Medulla oblongata (tissue), 1 donor: ENCODE data around the gene STK11.

ENCODE experiments used
- DNase-seq: peaks from one replicate; pipeline ENCODE4 v3.0.0-alpha.2; 2015; ENCODE audit errors: extremely low spot score

Gene STK11

DNA sequence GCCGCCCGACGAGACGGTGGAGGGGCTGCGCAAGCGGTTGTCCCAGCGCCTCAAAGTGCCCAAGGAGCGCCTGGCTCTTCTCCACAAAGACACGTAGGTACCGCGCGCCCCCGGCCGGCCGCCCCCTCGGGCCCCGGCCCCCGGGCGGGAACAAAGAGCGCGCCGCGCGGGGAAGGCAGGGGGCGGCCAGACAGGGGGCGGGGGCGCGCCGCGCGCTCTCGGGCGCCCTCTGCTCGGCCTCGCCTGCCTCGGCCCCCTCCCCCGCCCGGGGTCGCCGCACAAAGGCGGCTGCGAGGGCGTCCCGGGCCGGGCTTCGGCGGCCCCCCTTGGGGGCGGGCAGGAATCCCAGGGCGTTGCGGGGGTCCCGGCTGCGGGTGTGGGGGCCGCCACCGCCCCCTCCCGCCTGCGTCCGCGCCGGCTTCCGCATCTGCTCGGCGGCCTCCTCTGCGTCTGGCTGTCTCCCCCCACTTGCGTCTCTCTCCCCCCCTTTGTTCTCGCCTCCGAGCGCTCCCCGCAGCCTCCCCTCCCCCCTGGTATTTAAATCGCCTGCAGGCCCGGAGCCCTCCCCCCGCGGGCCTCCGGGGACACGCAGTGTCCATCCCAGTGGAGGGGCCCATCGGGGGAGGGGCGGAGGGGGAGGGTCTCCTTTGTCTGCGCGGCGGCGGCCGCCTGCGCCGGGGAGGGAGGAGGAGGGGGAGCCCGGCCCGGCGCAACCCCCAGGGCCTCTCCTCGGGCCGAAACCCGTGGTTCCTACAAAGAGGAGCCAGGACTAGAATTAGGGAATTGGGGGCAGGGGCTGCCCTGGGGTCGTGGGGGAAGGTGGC is 45.1 kb downstream of the STK11 start:
- peak; percentile 71 for DNase-seq

DNA sequence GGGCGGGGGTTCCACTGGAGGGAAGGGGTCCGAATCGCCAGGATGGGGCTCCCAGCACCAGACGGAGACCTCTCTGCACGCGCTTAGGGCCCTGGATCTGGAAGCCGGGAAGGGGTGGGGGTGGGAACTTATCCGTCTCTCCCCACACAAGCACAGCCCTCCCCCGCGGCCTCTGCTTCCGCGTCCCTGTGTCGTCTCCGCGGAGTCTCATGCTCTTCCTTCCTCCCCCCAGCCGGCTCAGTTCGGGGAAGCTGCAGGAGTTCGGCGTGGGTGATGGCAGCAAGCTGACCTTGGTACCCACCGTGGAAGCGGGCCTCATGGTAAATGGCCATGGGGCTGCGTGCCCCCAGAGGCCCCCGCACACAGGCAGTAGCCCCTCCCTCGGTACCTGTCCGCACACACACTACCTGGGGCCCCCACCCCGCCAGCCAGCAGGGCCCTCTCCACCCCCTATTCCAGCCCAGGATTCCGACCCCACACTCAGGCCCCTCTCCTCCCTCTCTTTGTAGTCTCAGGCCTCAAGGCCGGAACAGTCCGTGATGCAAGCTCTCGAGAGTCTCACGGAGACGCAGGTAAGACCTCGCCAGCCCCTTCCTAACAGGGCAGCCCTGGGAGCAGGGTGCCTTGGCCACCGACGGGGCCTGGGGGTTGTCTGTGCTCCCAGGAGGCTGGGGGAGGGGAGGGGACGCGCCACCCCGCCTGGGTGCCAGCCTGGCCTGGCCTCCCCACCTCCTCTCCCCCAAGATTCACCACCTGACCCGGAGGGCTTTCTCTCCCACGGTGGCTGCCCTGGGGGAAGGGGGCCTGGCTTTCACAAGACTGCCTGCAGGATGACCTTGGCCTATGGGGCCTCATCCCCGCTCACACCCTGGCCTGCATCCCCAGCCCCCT is 46.0 kb downstream of the STK11 start:
- peak; percentile 79 for DNase-seq

DNA sequence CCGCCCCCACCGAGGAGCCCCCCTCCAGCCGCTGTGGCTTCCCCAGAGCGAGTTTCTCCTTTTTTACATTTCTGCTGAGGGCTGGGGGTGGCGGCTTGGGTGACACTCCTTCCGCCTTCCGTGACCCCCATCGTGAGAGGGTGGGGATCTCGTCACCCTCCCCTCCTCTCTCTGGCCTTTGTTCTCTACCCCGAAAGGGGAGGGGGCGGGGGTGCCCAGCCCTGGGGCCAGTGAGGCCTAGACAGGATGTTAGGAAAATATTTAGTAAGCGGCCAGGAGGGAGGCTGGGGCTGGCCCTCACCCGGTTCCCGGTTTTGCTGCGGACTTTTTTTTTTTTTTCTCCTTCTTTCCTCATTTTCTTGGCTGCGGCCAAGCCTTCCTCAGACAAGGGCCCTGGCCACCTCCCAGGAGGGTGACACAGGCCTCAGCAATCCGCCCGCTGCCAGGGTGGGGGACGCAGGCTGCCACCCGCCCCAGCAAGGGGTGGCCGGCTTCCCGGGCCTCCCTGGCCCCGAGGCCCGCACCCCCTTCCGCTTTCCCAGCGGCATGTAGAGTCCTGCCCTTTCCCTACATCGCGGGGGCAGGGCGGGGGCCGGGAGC is 46.7 kb downstream of the STK11 start:
- DNase-seq: peak; percentile 90

DNA sequence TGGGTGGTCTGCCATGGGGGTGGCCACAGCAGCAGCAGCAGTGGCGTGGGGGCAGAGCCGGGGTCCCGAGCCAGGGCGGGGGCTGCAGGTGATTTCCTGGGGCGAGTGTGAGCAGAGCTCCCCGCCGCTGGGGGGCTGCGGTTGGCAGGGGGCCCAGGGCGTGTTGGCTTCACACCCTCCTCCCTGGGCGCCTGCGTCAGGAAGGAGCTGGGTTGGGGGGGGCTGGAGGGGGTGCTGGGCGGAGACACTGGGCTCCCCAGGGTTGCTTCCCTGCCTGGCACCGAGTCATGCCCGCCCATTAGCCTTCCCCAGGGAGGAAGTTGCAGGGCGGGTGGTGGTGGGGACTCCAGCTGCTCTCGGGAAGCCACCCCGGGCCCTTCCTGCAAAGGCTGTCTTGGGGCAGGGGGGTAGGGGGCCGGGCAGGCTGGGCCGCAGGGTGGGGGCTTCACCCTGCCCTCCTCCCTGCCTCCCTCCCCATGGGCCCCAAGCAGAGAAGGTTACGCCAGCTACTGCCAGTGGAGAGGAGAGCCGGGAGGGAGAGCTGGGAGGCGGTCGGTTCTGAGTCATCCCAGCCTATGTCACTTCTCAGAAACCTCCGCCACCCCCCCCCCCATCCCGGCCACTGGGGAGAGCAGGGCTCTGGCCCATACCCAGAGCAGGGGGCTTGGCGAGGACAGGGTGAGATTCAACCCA is 47.4 kb downstream of the STK11 start:
- peak; percentile 95 for DNase-seq

DNA sequence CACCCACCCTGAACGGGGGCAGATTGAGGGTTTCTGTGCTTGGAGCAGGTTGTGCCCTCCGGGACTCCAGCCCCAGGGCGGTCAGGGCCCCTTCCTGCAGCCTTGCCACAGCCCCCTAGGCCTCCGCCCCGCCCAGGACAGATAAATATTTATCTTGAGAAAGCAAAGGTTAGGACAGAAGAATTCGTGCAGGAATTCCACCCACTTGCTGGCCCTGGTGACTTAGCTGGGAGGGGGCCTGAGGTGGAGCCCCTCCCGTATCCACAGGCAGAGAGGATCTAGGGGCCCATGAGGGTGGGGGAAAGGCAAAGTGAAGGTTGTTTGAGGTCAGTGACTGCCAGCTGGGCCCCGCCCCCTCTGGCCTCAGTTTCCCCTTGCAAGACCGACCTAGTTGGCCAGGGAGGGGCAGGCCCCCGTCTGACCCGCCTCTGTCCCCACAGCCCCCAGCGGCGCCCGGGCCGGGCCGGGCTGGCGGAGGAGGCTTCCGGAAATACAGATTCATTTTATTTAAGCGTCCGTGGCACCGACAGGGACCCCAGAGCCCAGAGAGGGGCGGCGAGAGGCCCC is 48.0 kb downstream of the STK11 start:
- DNase-seq: no peak

DNA sequence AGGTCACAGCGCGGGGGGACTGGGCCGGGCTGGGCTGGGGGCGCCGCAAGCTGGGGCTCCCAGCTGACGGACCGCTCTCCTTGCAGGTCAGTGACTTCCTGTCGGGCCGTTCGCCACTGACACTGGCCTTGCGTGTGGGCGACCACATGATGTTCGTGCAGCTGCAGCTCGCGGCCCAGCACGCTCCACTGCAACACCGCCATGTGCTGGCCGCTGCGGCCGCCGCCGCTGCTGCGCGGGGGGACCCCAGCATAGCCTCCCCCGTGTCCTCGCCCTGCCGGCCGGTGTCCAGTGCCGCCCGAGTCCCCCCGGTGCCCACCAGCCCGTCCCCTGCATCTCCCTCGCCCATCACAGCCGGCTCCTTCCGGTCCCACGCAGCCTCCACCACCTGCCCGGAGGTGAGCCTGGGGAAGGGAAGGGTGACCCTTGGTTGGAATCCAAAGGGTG is 48.5 kb downstream of the STK11 start:
- DNase-seq: no peak

DNA sequence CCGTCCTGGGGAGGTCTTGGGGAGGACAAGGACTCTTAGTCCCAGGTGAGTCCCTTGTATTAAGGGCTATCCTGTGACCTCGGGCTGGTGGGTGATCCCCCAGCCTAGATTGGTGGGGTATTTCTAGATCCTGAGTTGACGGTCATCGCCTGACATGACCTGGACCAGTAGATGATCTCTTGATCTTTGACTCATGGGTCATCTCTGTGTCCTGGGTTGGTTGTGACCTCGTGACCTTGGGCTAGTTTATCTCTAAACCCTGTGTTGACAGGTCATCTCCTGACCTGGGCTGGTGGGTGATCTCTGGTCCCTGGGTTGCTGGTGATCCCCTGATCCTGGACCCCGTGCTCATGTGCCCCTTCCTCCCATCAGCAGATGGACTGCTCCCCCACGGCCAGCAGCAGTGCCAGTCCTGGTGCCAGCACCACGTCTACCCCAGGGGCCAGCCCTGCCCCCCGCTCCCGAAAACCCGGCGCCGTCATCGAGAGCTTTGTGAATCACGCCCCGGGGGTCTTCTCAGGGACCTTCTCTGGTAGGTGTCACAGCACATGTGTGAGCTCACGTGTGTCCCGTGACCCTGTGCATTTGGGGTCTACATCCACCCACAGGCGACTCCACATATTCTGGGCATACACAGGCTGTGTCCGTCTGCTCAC is 49.1 kb downstream of the STK11 start:
- DNase-seq: no peak

DNA sequence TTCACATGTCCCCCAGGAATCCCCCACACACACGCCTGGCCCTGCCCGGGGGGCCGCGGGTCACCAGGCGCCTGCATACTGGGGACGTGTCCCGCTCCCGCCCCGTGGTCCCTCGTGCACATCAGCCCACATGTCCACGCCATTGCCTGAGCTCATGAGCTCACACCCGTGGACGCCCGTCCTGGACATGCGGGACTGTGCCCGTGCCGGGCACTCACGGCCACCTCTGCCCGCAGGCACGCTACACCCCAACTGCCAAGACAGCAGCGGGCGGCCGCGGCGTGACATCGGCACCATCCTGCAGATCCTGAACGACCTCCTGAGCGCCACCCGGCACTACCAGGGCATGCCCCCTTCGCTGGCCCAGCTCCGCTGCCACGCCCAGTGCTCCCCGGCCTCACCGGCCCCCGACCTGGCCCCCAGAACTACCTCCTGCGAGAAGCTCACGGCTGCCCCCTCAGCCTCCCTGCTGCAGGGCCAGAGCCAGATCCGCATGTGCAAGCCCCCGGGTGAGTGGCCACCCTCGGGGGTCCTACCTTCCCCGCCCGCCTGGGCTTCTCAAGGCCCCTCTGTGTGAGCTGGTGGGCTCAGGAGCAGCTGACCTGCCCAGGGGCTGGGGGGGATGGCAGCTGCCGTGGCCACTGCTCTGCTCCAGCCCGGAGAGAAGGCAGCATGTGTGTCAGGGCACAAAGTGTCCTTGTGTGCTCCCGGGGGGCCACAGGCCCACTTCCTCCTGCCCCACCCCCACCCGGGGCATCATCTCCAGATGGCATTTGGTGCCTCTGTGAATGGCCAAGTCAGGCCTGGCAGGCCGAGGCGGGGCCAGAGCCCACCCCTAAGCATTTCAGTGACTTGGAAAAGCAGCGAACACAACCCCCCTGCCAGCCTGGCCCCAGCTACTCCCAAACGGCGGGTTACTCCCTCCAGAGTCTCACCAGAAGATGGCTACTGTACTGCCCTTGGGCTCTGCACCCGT is 49.9 kb downstream of the STK11 start:
- peak; percentile 78 for DNase-seq

DNA sequence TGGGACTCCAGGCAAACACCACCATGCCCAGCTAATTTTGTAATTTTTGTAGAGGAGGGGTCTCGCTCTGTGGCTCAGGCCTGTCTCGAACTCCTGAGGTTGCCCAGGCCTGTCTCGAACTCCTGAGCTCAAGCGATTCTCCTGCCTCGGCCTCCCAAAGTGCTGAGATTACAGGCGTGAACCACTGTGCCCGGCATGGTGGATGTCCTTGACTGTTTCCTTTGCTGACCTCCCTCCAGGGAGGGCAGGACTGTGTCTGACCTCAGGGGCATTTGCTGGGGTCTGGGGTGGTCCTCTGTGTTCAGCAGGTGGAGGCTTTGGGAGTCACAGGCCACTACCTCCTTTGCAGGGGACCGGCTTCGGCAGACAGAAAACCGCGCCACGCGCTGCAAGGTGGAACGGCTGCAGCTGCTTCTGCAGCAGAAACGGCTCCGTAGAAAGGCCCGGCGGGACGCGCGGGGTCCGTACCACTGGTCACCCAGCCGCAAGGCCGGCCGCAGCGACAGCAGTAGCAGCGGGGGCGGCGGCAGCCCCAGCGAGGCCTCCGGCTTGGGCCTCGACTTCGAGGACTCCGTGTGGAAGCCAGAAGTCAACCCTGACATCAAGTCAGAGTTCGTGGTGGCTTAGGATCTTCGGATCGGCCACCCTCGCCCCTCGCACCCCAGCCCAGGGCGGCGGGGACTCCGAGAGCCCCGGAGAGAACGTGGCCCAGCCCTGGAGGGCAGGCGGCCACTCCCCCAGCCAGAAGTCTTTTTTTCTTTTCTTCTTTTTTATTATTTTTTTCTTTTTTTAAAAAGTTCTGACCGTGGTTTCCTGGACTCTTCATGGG is 51.3 kb downstream of the STK11 start:
- DNase-seq: no peak

DNA sequence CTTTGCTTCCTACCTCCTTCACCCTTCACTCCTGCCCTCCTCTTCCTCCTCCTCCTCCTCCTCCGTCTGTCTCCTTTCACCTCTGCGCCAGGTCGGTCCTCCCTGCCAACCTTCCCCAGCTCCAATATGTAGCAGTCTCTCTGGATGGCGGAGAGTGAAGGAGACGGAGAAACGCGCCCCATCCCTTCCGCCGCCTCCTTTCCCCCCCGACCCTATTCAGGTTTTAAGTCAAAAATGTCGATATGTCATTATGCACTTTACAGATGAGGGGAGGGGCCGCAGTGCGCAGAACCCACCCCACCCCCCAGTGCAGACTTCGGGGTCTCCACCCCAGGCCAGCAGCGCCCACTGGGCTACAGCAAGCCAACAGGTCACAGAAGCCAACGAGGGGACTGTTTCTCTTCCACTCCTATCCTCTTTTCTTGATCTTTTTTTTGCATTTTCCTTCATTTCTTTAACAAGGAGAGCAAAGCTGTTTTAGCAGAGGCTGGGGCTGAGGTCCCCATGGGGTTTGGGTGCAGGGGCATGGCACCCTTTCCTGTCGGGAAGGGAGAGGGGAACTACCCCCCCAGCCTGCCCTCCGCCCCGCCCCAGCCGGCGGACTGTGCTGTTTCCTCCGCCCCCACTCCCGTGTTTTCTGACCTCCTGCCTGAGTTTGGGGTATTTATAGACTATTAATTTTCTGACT is 52.0 kb downstream of the STK11 start:
- DNase-seq: no peak

DNA sequence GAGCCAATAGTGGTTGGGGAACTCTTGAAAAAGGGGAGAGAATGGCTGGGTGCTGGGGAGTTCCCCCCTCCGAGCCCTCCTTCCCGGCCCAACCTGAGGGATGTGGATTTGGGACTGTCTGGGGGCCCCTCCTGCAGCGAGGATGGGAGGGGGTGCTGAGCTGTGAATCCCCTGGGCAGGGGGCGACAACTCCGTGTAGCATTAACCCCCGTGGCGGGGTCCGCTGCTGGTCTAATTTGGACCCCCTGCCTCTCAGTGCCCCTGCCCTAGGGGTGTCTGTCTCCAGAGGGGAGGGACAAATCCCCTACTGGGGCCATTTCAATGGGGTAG is 52.5 kb downstream of the STK11 start:
- DNase-seq: no peak

DNA sequence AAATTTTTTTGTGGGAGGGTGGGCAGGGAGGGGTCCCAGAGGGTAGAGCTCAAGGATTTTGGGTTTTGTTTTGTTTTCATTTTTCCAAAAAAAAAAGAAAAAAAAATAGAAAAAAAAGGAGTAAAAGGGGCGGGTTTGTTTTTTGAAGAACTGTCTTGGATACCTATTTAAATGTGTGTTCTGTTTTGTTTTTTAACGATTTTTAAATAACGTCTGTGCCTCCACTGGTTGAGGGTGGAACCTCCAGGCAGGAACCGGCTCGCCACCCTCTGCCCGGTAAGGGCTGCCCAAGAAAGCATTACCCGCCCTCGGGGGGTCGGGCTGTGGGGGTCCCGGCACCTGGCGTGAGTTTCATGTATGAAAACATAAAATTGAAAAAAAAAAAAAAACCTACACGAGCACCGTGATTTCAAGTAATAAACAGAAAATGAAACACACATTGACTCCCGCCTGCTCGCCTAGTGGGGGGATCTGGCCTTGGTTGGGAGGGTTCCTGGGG is 53.2 kb downstream of the STK11 start:
- no peak for DNase-seq

DNA sequence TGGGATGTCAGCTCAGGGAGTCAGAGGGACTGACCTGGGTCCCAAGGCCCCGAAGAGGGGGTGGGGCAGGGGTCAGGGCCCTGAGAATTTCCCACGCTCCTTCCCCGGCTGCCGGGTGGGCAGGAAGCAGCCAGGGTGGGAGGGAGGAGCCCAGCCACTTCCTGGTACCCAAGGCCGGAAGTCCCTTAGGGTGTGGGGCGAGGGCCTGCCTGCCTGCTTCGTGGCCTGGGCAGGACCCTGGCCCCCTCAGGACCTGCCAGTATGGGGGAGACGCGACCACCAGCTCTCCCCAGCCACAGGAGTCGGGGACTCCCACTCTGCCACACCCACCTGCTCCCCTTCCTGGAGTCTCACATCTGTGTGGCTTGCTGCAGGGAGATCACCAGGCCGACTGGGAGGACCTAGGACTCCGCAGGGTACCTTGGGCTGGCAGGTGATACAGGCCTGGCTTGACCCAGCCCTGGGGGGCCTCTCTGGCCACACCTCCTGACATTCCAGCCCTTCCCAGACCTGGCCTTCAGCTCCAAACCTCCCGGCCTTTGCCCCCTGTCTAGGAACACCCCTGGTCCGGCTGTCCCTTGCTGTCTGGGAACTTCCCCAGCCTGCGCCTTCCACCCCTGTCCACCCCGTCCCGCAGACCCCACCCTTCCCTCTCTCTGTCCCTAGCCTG is 53.8 kb downstream of the STK11 start:
- no peak for DNase-seq

DNA sequence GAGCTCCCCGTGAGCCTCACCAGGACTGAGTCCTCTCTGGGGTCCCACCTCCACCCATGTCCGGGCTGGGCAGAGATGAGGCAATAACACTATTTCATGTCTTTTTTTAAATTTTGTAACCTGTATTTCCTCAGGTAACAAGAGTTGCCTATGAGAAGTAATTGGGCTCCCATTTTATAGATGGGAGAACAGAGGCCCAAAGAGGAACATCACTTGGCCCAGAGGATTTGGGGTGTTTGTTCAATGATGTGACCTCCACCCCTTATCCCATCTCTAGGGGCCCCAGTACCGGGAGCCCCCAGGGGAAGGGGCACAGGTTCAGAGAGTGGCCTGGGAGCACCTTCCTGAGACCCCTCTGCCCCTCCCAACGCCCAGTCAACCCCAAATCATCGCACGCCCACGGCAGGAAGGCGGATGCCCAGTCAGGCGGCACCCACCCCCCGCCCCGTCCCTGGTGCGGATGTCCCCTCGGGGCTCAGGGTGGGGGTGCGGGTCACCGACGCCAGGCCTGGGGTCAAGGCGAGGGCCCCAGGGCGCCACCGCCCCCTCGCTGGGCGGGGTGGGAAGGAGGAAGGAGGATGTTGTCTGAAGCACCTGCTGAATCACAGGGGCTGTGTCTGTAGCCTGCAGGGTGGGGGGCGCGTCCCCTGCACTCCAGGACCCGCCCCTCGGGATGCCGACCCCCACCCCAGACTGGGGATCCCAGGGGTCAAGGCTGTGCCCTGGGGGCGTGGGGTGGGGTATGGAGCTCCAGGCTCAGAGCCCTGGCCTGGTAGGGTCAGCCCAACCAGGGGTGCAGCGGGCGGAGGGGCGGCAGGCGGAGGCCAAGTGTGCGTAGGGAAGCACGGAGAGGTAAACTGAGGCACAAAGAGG is 54.5 kb downstream of the STK11 start:
- DNase-seq: no peak

DNA sequence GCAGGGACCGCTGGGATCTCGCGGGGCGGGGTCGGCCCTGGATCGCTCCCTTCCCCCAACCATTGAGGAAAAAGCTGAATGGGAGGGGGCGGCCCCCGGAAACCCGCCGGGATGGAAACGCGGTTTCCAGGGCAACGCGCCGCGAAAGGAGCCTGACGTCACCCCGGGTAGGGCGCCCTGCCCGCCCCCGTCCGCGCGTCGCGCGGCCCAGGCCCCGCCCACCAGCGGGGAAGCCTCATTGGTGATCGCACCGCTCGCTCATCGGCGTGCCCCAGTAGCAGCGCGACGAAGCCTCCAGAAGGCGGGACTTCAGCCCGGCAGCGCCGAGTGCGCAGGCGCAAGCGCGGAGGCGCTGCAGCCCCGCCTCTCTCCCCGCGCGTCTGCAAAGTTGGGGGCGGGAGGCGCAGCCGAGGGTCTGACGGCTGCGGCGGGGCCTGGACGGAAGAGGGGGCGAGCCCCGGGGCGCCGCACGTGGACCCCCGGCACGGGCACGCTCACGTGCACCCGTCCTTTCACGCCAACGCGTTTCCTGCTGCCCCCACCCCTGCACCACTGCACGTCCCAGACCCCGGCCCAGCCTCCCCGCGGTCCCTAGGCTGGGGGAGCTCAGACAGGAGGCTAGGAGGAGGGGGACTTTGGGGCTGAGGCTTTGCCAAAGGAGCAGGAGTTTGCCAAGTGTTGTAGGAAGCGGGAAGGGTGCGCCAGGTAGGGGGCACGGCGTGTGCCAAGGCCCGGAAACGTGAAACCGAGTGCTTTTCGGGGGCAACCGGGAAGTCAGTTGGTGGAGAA is 55.4 kb downstream of the STK11 start:
- DNase-seq: peak; percentile 97

DNA sequence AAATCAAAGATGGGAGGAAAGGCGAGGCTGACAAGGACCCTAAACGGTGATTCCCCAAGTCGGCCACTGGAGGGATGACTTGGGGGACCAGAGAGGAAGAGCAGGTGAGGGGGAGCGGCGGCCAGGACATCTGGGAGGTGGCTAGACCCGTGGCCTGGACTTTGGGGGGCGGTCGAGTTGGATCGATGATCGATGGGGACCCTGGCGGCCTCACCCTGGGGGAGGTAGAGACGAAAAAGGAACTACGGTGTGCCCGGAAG is 55.9 kb downstream of the STK11 start:
- DNase-seq: no peak
